Upper lobe of right lung (tissue), 1 donor: ENCODE measurements around the gene RPL22L1. TPM values are rescaled to one million over a fixed set of nuclear protein-coding genes. Genes with fewer than 3 reads are reported as not detected.

Source experiments
- ATAC-seq: fragments of 200-7000 bp; cut with Tn5 transposase; one replicate; pipeline ENCODE4 v1.9.1; 2020; ENCODE audit warnings: mild to moderate bottlenecking, moderate library complexity
- DNase-seq: peaks from one replicate; pipeline ENCODE4 v3.0.0-alpha.2; 2020
- H3K27ac ChIP-seq: fragments of 200-600 bp; one replicate; pipeline ENCODE4 v1.8.0; 2022
- H3K27me3 ChIP-seq: fragments of 200-600 bp; one replicate; pipeline ENCODE4 v1.8.0; 2022; ENCODE audit warnings: mild to moderate bottlenecking
- H3K36me3 ChIP-seq: fragments of 200-600 bp; one replicate; pipeline ENCODE4 v1.8.0; 2022
- H3K4me1 ChIP-seq: fragments of 200-600 bp; one replicate; pipeline ENCODE4 v1.8.0; 2022
- H3K4me3 ChIP-seq: fragments of 200-600 bp; one replicate; pipeline ENCODE4 v1.8.0; 2022; ENCODE audit warnings: mild to moderate bottlenecking
- H3K9me3 ChIP-seq: fragments of 200-600 bp; one replicate; pipeline ENCODE4 v1.8.0; 2022
- intact Hi-C: fragments of 100-400 bp; cut with DNase I; formaldehyde crosslinking; loops from one replicate; pipeline ENCODE4 v1.11.0; 2022
- total RNA-seq: library from RNA; stranded (reverse); fragmentation: NEBNext Ultra II Directional; extraction: Animal tissue kit (Norgen Biotek cat#: 25700); gene quantifications from one replicate; pipeline ENCODE4 v1.2.1, GENCODE V29; 2021
- TF ChIP-seq, protein P1 (sequence below): fragments of 200-600 bp; IDR thresholded peaks from one replicate; pipeline ENCODE4 v1.8.0; 2022; ENCODE audit warnings: antibody characterized with exemption
- donor health status: DM: no; HTN: yes; CAD: no; lungs with severe emphysema.

Gene RPL22L1
- total RNA-seq, 1 donor from 2014 or later, result 33.1 TPM

DNA sequence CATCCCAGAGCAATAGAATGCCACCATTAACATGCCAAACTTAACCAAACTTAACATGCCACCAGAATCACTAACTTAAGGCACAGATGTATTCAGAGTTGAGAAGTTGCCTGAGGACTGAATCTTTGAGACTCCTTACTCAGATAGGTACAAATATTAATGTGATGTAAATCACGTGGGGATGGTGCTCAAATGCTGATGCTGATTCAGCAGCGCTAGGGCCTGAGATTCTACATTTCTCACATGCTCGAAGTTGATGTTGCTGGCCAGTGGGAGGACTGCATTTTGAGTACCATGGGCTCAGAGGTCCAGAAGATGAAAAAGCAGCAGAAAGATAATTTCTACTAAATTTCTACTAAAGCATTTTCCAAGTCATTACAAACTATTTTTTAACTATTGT, 54.1 kb downstream of the RPL22L1 start:
- Histone ChIP-seq H3K4me1 (peaks cover 5% of the 10 kb centered on the region), H3K27ac (no peak overlapping the region), H3K4me3 (no peak overlapping the region), H3K9me3 (no peaks in the 10 kb centered on the region), H3K27me3 (no peaks in the 10 kb centered on the region), H3K36me3 (no peaks in the 10 kb centered on the region)
- TF ChIP-seq, protein P1, sequence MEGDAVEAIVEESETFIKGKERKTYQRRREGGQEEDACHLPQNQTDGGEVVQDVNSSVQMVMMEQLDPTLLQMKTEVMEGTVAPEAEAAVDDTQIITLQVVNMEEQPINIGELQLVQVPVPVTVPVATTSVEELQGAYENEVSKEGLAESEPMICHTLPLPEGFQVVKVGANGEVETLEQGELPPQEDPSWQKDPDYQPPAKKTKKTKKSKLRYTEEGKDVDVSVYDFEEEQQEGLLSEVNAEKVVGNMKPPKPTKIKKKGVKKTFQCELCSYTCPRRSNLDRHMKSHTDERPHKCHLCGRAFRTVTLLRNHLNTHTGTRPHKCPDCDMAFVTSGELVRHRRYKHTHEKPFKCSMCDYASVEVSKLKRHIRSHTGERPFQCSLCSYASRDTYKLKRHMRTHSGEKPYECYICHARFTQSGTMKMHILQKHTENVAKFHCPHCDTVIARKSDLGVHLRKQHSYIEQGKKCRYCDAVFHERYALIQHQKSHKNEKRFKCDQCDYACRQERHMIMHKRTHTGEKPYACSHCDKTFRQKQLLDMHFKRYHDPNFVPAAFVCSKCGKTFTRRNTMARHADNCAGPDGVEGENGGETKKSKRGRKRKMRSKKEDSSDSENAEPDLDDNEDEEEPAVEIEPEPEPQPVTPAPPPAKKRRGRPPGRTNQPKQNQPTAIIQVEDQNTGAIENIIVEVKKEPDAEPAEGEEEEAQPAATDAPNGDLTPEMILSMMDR, result no peak
- DNase-seq (no peak), ATAC-seq (no peak)
- intact Hi-C loops, result no loop called here

DNA sequence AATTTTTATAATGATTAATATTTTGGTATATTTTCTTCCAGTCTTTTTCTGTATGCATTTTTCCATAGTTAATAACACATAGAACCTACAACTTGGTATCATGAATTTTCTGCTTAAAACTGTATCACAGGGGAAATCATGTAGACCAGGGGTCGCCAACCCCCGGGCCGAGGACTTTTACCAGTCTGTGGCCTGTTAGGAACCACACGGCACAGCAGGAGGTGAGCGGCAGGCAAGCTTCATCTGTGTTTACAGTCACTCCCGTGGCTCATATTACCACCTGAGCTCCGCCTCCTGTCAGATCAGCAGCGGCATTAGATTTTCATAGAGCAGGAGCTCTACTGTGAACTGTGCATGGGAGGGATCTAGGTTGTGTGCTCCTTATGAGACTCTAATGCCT, 54.7 kb downstream of the RPL22L1 start:
- no peaks in the 10 kb centered on the region for H3K9me3 ChIP-seq
- no peaks in the 10 kb centered on the region for H3K27me3 ChIP-seq
- ATAC-seq, result peak; percentile 71
- no peak overlapping the region for H3K4me3 ChIP-seq
- no peaks in the 10 kb centered on the region for H3K36me3 ChIP-seq
- peaks cover 5% of the 10 kb centered on the region for H3K4me1 ChIP-seq
- intact Hi-C loops, result no loop called here
- TF ChIP-seq, protein P1, result no peak
- DNase-seq, result no peak
- H3K27ac ChIP-seq, result no peak overlapping the region

Other genes with a start within 250 kb of the RPL22L1 start
- 4.1 TPM for gene EIF5A2, start 38.4 kb upstream of the RPL22L1 start, total RNA-seq
- gene SLC2A2, start 156.5 kb upstream of the RPL22L1 start, total RNA-seq, result not detected